ENCODE measurements around the gene IL21R.

IL21R gene

GRCh38 chr16:27414788-27415431 lies 12.9 kb downstream of the IL21R start:
- DNase-seq (ENCODE audit: low read depth) = no peak

GRCh38 chr16:27417047-27417671 lies 15.2 kb downstream of the IL21R start:
- TF ChIP-seq, protein P1, sequence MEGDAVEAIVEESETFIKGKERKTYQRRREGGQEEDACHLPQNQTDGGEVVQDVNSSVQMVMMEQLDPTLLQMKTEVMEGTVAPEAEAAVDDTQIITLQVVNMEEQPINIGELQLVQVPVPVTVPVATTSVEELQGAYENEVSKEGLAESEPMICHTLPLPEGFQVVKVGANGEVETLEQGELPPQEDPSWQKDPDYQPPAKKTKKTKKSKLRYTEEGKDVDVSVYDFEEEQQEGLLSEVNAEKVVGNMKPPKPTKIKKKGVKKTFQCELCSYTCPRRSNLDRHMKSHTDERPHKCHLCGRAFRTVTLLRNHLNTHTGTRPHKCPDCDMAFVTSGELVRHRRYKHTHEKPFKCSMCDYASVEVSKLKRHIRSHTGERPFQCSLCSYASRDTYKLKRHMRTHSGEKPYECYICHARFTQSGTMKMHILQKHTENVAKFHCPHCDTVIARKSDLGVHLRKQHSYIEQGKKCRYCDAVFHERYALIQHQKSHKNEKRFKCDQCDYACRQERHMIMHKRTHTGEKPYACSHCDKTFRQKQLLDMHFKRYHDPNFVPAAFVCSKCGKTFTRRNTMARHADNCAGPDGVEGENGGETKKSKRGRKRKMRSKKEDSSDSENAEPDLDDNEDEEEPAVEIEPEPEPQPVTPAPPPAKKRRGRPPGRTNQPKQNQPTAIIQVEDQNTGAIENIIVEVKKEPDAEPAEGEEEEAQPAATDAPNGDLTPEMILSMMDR (conservative IDR thresholded peaks at IDR 0.05; ENCODE audit: control insufficient read depth, insufficient read depth, low read depth, low read length) = no peak
- no peak for DNase-seq (ENCODE audit: low read depth)

More at GRCh38 chr16:27414788-27415431, 12.9 kb downstream of the IL21R start:
- H3K4me3 ChIP-seq (ENCODE audit: control insufficient read depth, low read depth, low read length) = no peak overlapping the region
- TF ChIP-seq, protein P1 (conservative IDR thresholded peaks at IDR 0.05; ENCODE audit: control insufficient read depth, insufficient read depth, low read depth, low read length) = no peak

DNA sequence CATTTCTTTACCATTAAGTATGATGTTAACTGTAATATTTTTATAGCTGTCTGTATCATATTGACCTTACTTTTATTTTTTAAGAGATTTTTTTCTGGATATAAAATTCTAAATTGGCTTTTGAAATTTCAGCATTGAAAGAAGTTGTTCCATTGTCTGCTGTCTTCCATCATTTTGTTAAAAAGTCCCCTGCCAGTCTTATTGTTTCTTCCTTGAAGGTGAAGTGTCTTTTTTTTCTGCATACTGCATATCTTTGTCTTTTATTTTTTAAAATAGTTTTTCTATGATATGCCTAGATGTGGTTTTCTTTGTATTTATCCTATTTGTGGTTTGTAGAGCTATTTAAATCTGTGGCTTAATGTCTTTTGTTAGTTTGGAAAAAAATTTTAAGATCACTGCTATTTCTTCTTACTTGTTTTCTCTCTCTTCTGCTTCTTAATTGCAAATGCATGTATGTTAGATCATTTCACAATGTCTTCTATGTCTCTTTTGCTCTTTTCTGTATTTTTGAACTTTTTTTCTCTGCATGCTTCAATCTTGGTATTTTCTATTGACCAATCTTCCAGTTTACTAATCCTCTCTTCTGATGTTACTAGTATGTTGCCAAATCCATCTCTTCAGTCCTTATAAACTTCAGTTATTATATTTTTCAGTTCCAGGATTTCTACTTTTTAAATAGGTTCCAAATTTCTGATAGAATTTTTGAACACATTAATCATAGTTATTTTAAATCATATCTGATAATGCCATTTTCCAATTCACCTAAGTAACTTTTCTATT lies 20.2 kb downstream of the IL21R start:
- no peak for DNase-seq (ENCODE audit: low read depth)
- H3K4me3 ChIP-seq (ENCODE audit: control insufficient read depth, low read depth, low read length) = no peak overlapping the region
- TF ChIP-seq, protein P1 (conservative IDR thresholded peaks at IDR 0.05; ENCODE audit: control insufficient read depth, insufficient read depth, low read depth, low read length) = no peak

More at GRCh38 chr16:27417047-27417671, 15.2 kb downstream of the IL21R start:
- H3K4me3 ChIP-seq (ENCODE audit: control insufficient read depth, low read depth, low read length) = no peak overlapping the region

DNA sequence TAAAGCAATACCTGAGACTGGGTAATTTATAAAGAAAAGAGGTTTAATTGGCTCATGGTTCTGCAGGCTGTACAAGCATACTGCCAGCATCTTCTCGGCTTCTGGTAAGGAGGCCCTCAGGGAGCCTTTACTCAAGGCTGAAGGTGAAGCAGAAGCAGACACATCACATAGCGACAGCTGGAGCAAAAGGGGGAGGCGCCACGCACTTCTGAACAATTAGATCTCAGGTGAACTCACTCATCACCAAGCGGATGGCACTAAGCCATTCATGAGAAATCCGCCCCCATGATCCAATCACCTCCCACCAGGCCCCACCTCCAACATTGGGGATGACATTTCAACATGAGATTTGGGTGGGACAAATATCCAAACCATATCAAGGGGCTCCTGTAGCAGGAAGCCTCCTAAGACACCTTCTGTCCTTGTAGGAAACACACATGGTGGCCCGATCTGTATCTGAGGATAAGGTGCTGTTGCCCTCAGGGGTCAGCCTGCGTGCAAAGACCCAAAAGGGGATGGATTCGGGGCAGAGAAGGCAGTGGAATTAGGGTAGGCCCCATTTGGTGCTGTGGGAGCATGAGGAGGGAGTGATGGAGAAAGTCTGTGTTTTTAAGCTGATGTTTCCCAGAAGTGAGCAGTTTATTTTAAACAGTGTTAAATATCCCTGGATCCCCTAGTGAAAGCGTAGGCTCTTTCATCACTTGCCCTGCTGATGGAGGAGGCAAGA lies 23.0 kb downstream of the IL21R start:
- H3K4me3 ChIP-seq (ENCODE audit: control insufficient read depth, low read depth, low read length) = no peak overlapping the region
- TF ChIP-seq, protein P1 (conservative IDR thresholded peaks at IDR 0.05; ENCODE audit: control insufficient read depth, insufficient read depth, low read depth, low read length) = no peak
- no peak for DNase-seq (ENCODE audit: low read depth)

GRCh38 chr16:27425961-27426360 lies 24.0 kb downstream of the IL21R start:
- DNase-seq (ENCODE audit: low read depth) = no peak
- TF ChIP-seq, protein P1 (conservative IDR thresholded peaks at IDR 0.05; ENCODE audit: control insufficient read depth, insufficient read depth, low read depth, low read length) = no peak
- H3K4me3 ChIP-seq (ENCODE audit: control insufficient read depth, low read depth, low read length) = no peak overlapping the region

Measured in fibroblast of mammary gland (primary cell).